Activated naive CD4-positive, alpha-beta T cell treated with anti-CD3 and anti-CD28 coated beads for 36 hours (primary cell): ENCODE data around the gene SSR4. TPM values are rescaled to one million over a fixed set of nuclear protein-coding genes. Genes with fewer than 3 reads are reported as not detected.

ENCODE experiments used
- CTCF ChIA-PET: fragments of 350-600 bp; sonication (Branson Sonifier 250); formaldehyde crosslinking; loops from one replicate; lab custom pipeline; 2021; ENCODE audit warnings: antibody characterized with exemption; lab: Charles Lee
- DNase-seq: peaks from one replicate; pipeline ENCODE4 v3.0.0-alpha.2; 2020
- H3K27ac Mint-ChIP-seq: one replicate; pipeline ENCODE4 v1.8.0; 2021; ENCODE audit warnings: mild to moderate bottlenecking, mixed read lengths
- H3K27me3 Mint-ChIP-seq: one replicate; pipeline ENCODE4 v1.8.0; 2021; ENCODE audit warnings: low read depth, mixed read lengths
- H3K36me3 Mint-ChIP-seq: one replicate; pipeline ENCODE4 v1.8.0; 2021; ENCODE audit warnings: low read depth, mixed read lengths
- H3K4me1 Mint-ChIP-seq: one replicate; pipeline ENCODE4 v1.8.0; 2021; ENCODE audit warnings: low read depth, mixed read lengths
- H3K4me3 Mint-ChIP-seq: one replicate; pipeline ENCODE4 v1.8.0; 2021; ENCODE audit warnings: mild to moderate bottlenecking, moderate library complexity, mixed read lengths
- H3K9me3 Mint-ChIP-seq: one replicate; pipeline ENCODE4 v1.8.0; 2021; ENCODE audit warnings: mixed read lengths
- intact Hi-C: fragments of 100-400 bp; cut with micrococcal nuclease; formaldehyde crosslinking; loops from one replicate; pipeline ENCODE4 v1.15.1; 2023
- total RNA-seq, 2 experiments: library from RNA; stranded (reverse); gene quantifications; one replicate each; pipeline ENCODE4 v1.2.3, GENCODE V29; 2021

The SSR4 gene
- total RNA-seq, 2 experiments from 2014 or later = 148 to 152 TPM

GRCh38 chrX:153771415-153772315 lies 22.8 kb upstream of the SSR4 start:
- Mint-ChIP-seq H3K27ac (no peak overlapping the region), H3K4me3 (no peak overlapping the region), H3K4me1 (peaks cover 3% of the 10 kb centered on the region), H3K36me3 (no peaks in the 10 kb centered on the region), H3K27me3 (no peaks in the 10 kb centered on the region), H3K9me3 (no peaks in the 10 kb centered on the region)
- no peak for DNase-seq
- intact Hi-C loops = no loop called here
- CTCF ChIA-PET = no interaction called here

GRCh38 chrX:153772316-153773217 lies 21.9 kb upstream of the SSR4 start:
- CTCF ChIA-PET = no interaction called here

GRCh38 chrX:153773218-153773611 lies 21.3 kb upstream of the SSR4 start:
- DNase-seq = no peak
- H3K4me3 Mint-ChIP-seq = no peak overlapping the region
- intact Hi-C loops = no loop called here
- H3K4me1 Mint-ChIP-seq = no peaks in the 10 kb centered on the region
- H3K9me3 Mint-ChIP-seq = no peaks in the 10 kb centered on the region
- no peak overlapping the region for H3K27ac Mint-ChIP-seq
- no peaks in the 10 kb centered on the region for H3K27me3 Mint-ChIP-seq
- H3K36me3 Mint-ChIP-seq = no peaks in the 10 kb centered on the region
- CTCF ChIA-PET = no interaction called here

More at GRCh38 chrX:153772316-153773217, 21.9 kb upstream of the SSR4 start:
- no peaks in the 10 kb centered on the region for H3K4me1 Mint-ChIP-seq
- no peak overlapping the region for H3K4me3 Mint-ChIP-seq
- no peaks in the 10 kb centered on the region for H3K27me3 Mint-ChIP-seq
- no peaks in the 10 kb centered on the region for H3K9me3 Mint-ChIP-seq
- H3K27ac Mint-ChIP-seq = no peak overlapping the region
- intact Hi-C loops = no loop called here
- no peak for DNase-seq
- H3K36me3 Mint-ChIP-seq = no peaks in the 10 kb centered on the region

- H3K27ac Mint-ChIP-seq = no peak overlapping the region
- intact Hi-C loops = no loop called here
- H3K27me3 Mint-ChIP-seq = no peaks in the 10 kb centered on the region
- no peak overlapping the region for H3K4me3 Mint-ChIP-seq
- no peaks in the 10 kb centered on the region for H3K4me1 Mint-ChIP-seq
- DNase-seq = no peak
- H3K36me3 Mint-ChIP-seq = no peaks in the 10 kb centered on the region
- CTCF ChIA-PET = no interaction called here
- H3K9me3 Mint-ChIP-seq = no peaks in the 10 kb centered on the region
Measured at GRCh38 chrX:153773741-153774575, 20.5 kb upstream of the SSR4 start.

- H3K27ac Mint-ChIP-seq = no peak overlapping the region
- no peaks in the 10 kb centered on the region for H3K27me3 Mint-ChIP-seq
- intact Hi-C loops = no loop called here
- H3K9me3 Mint-ChIP-seq = no peaks in the 10 kb centered on the region
- peaks cover under 1% of the 10 kb centered on the region for H3K4me1 Mint-ChIP-seq
- no peak for DNase-seq
- CTCF ChIA-PET = interaction anchor here (0.6 kb wide), 1 partner anchor 158 kb away, joined by 3 read pairs; no protein-coding TSS in a partner anchor
- H3K4me3 Mint-ChIP-seq = no peak overlapping the region
- H3K36me3 Mint-ChIP-seq = no peaks in the 10 kb centered on the region
Measured at GRCh38 chrX:153774576-153775292, 19.7 kb upstream of the SSR4 start.

- intact Hi-C loops = no loop called here
- H3K4me3 Mint-ChIP-seq = no peak overlapping the region
- peaks cover 8% of the 10 kb centered on the region for H3K4me1 Mint-ChIP-seq
- H3K27ac Mint-ChIP-seq = no peak overlapping the region
- no peaks in the 10 kb centered on the region for H3K36me3 Mint-ChIP-seq
- no peaks in the 10 kb centered on the region for H3K9me3 Mint-ChIP-seq
- CTCF ChIA-PET = interaction anchor here (0.6 kb wide), 1 partner anchor 158 kb away, joined by 3 read pairs; no protein-coding TSS in a partner anchor
- DNase-seq = no peak
- H3K27me3 Mint-ChIP-seq = peaks cover 5% of the 10 kb centered on the region
Measured at GRCh38 chrX:153775293-153776119, 19.0 kb upstream of the SSR4 start.

GRCh38 chrX:153776120-153776599 lies 18.3 kb upstream of the SSR4 start:
- Mint-ChIP-seq H3K9me3 (no peaks in the 10 kb centered on the region), H3K27ac (no peak overlapping the region), H3K27me3 (peaks cover 5% of the 10 kb centered on the region), H3K36me3 (no peaks in the 10 kb centered on the region), H3K4me1 (peaks cover 8% of the 10 kb centered on the region), H3K4me3 (no peak overlapping the region)
- CTCF ChIA-PET = no interaction called here
- intact Hi-C loops = no loop called here
- no peak for DNase-seq

GRCh38 chrX:153776611-153777045 lies 17.8 kb upstream of the SSR4 start:
- Mint-ChIP-seq H3K27ac (no peak overlapping the region), H3K4me3 (no peak overlapping the region), H3K27me3 (peaks cover 5% of the 10 kb centered on the region), H3K9me3 (no peaks in the 10 kb centered on the region), H3K36me3 (no peaks in the 10 kb centered on the region), H3K4me1 (peaks cover 8% of the 10 kb centered on the region)
- CTCF ChIA-PET = no interaction called here
- intact Hi-C loops = no loop called here
- DNase-seq = no peak

- H3K27ac Mint-ChIP-seq = no peak overlapping the region
- no peak overlapping the region for H3K4me3 Mint-ChIP-seq
- peaks cover 5% of the 10 kb centered on the region for H3K27me3 Mint-ChIP-seq
- DNase-seq = no peak
- H3K9me3 Mint-ChIP-seq = no peaks in the 10 kb centered on the region
- CTCF ChIA-PET = interaction anchor here (0.7 kb wide), 1 partner anchor 172 kb away, joined by 3 read pairs; no protein-coding TSS in a partner anchor
- intact Hi-C loops = no loop called here
- peaks cover 8% of the 10 kb centered on the region for H3K4me1 Mint-ChIP-seq
- no peaks in the 10 kb centered on the region for H3K36me3 Mint-ChIP-seq
Measured at GRCh38 chrX:153777261-153778090, 17.0 kb upstream of the SSR4 start.

- CTCF ChIA-PET = interaction anchor here (0.7 kb wide), 1 partner anchor 171 kb away, joined by 3 read pairs; no protein-coding TSS in a partner anchor
- no peak overlapping the region for H3K4me3 Mint-ChIP-seq
- intact Hi-C loops = no loop called here
- no peak overlapping the region for H3K27ac Mint-ChIP-seq
- peaks cover 5% of the 10 kb centered on the region for H3K27me3 Mint-ChIP-seq
- peaks cover 8% of the 10 kb centered on the region for H3K4me1 Mint-ChIP-seq
- H3K9me3 Mint-ChIP-seq = no peaks in the 10 kb centered on the region
- H3K36me3 Mint-ChIP-seq = no peaks in the 10 kb centered on the region
- no peak for DNase-seq
Measured at GRCh38 chrX:153778181-153778580, 16.3 kb upstream of the SSR4 start.
